WTC11 (cell line): ENCODE results near the gene POLR1C. TPM values are rescaled to one million over a fixed set of nuclear protein-coding genes. Genes with fewer than 3 reads are reported as not detected.

Experiments
- ATAC-seq: fragments of 200-7000 bp; cut with Tn5 transposase; 2 replicates; pipeline ENCODE4 v1.10.0; 2021; ENCODE audit warnings: mild to moderate bottlenecking, moderate library complexity
- CTCF ChIA-PET: fragments of 300-600 bp; sonication (Branson Sonifier 250); formaldehyde crosslinking; loops from one replicate; lab custom pipeline; 2021; ENCODE audit warnings: antibody characterized with exemption; lab: Charles Lee
- POLR2A ChIA-PET: fragments of 350-600 bp; sonication (Branson Sonifier 250); formaldehyde crosslinking; loops from one replicate; lab custom pipeline; 2021; ENCODE audit warnings: antibody characterized with exemption; lab: Charles Lee
- DNase-seq: peaks from one replicate; pipeline ENCODE4 v3.0.0; 2021; ENCODE audit warnings: low spot score
- H3K27ac Mint-ChIP-seq: 2 replicates; pipeline ENCODE4 v1.8.0; 2021; ENCODE audit warnings: mixed read lengths
- H3K27me3 Mint-ChIP-seq: 2 replicates; pipeline ENCODE4 v1.8.0; 2021; ENCODE audit warnings: low read depth, mild to moderate bottlenecking, moderate library complexity, mixed read lengths
- H3K36me3 Mint-ChIP-seq: 2 replicates; pipeline ENCODE4 v1.8.0; 2021; ENCODE audit warnings: mixed read lengths
- H3K4me1 Mint-ChIP-seq: 2 replicates; pipeline ENCODE4 v1.8.0; 2022; ENCODE audit warnings: mixed read lengths
- H3K4me3 Mint-ChIP-seq: 2 replicates; pipeline ENCODE4 v1.8.0; 2021; ENCODE audit warnings: mild to moderate bottlenecking, moderate library complexity, mixed read lengths
- H3K9me3 Mint-ChIP-seq: 2 replicates; pipeline ENCODE4 v1.8.0; 2021; ENCODE audit warnings: mixed read lengths
- FOXP1 ChIP-seq: sonication (generic); formaldehyde crosslinking; IDR thresholded peaks from 2 replicates; pipeline ENCODE4 v1.8.0; 2022; ENCODE audit warnings: missing genetic modification reagents, mild to moderate bottlenecking, moderate library complexity, borderline replicate concordance
- GTF2I ChIP-seq: fragments of 250-450 bp; sonication (Bioruptor Pico); conservative IDR thresholded peaks from 2 replicates; pipeline ENCODE4 v1.4.0; 2021; ENCODE audit warnings: mild to moderate bottlenecking
- JUN ChIP-seq: sonication (generic); formaldehyde crosslinking; IDR thresholded peaks from 2 replicates; pipeline ENCODE4 v1.8.0; 2023; ENCODE audit warnings: mild to moderate bottlenecking, missing genetic modification reagents
- MXD4 ChIP-seq: fragments of 250-450 bp; sonication (Bioruptor Pico); IDR thresholded peaks from 2 replicates; pipeline ENCODE4 v1.8.0; 2021; ENCODE audit warnings: mild to moderate bottlenecking, moderate library complexity, borderline replicate concordance
- MYBL2 ChIP-seq: sonication (generic); formaldehyde crosslinking; IDR thresholded peaks from 2 replicates; pipeline ENCODE4 v1.8.1; 2023; ENCODE audit warnings: mild to moderate bottlenecking, moderate library complexity, missing genetic modification reagents
- NR3C1 ChIP-seq: sonication (generic); formaldehyde crosslinking; conservative IDR thresholded peaks from 2 replicates; pipeline ENCODE4 v1.8.1; 2023; ENCODE audit warnings: low read depth, mild to moderate bottlenecking, missing genetic modification reagents
- RELA ChIP-seq: sonication (generic); formaldehyde crosslinking; IDR thresholded peaks from 2 replicates; pipeline ENCODE4 v1.8.1; 2022; ENCODE audit warnings: missing genetic modification reagents, mild to moderate bottlenecking, borderline replicate concordance
- SMAD3 ChIP-seq: sonication (generic); formaldehyde crosslinking; IDR thresholded peaks from 2 replicates; pipeline ENCODE4 v1.8.0; 2022; ENCODE audit warnings: missing genetic modification reagents, mild to moderate bottlenecking, borderline replicate concordance
- SMAD4 ChIP-seq: sonication (generic); formaldehyde crosslinking; IDR thresholded peaks from 2 replicates; pipeline ENCODE4 v1.8.0; 2022; ENCODE audit warnings: mild to moderate bottlenecking, missing genetic modification reagents
- SP1 ChIP-seq: sonication (generic); formaldehyde crosslinking; conservative IDR thresholded peaks from 2 replicates; pipeline ENCODE4 v1.8.1; 2022; ENCODE audit warnings: missing genetic modification reagents
- ZNF416 ChIP-seq: fragments of 250-450 bp; sonication (Bioruptor Pico); IDR thresholded peaks from 2 replicates; pipeline ENCODE4 v1.9.0; 2021; ENCODE audit warnings: mild to moderate bottlenecking, inconsistent platforms
- ZNF671 ChIP-seq: fragments of 250-450 bp; sonication (Bioruptor Pico); IDR thresholded peaks from 2 replicates; pipeline ENCODE4 v1.8.0; 2021; ENCODE audit warnings: mild to moderate bottlenecking
- total RNA-seq: library from RNA; stranded (reverse); gene quantifications from 3 replicates; pipeline ENCODE4 v1.2.3, GENCODE V29; 2021
- TF ChIP-seq, protein P1 (sequence below): sonication (generic); formaldehyde crosslinking; IDR thresholded peaks from 2 replicates; pipeline ENCODE4 v1.8.1; 2023; ENCODE audit warnings: mild to moderate bottlenecking, missing genetic modification reagents
- TF ChIP-seq, protein P2 (sequence below): fragments of 250-450 bp; sonication (Bioruptor Pico); IDR thresholded peaks from 2 replicates; pipeline ENCODE4 v2.1.2; 2022; ENCODE audit warnings: mild to moderate bottlenecking, moderate library complexity
- TF ChIP-seq, protein P3 (sequence below): fragments of 250-450 bp; sonication (Bioruptor Pico); IDR thresholded peaks from 2 replicates; pipeline ENCODE4 v1.9.0; 2021; ENCODE audit warnings: mild to moderate bottlenecking
- TF ChIP-seq, protein P4 (sequence below): sonication (generic); formaldehyde crosslinking; IDR thresholded peaks from 2 replicates; pipeline ENCODE4 v1.8.1; 2023; ENCODE audit warnings: mild to moderate bottlenecking, missing genetic modification reagents, moderate library complexity
- TF ChIP-seq, protein P5 (sequence below): sonication (generic); formaldehyde crosslinking; IDR thresholded peaks from 2 replicates; pipeline ENCODE4 v1.8.0; 2023; ENCODE audit warnings: missing genetic modification reagents
- TF ChIP-seq, protein P6 (sequence below): sonication (generic); formaldehyde crosslinking; IDR thresholded peaks from 2 replicates; pipeline ENCODE4 v1.8.0; 2022; ENCODE audit warnings: mild to moderate bottlenecking, missing genetic modification reagents
- TF ChIP-seq, protein P7 (sequence below): fragments of 200-600 bp; IDR thresholded peaks from 2 replicates; pipeline ENCODE4 v1.8.0; 2022; ENCODE audit warnings: antibody characterized with exemption

Gene POLR1C
- total RNA-seq, 1 experiment from 2014 or later: 46.6 TPM

DNA sequence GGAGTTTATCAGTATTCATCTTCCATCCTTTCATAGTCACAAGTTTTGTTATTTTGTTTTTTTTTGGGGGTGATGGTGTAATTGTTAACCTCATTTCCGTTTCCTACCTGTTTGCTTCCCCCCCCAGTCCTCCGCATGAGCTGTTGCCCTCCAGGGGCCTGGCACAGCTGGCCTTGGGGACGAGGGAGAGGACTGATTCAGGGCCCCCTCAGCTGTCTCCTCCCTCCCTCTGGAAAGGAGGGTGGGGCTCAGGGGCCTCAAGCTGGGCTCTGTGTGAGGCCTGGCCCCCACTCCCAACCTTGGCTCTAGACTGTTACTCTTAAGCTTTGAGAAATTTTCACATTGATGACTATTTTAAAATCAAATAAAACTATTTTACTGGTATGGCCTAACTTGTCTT, 10.7 kb upstream of the POLR1C start:
- Mint-ChIP-seq H3K9me3 (no peaks in the 10 kb centered on the region), H3K4me1 (peaks cover 11% of the 10 kb centered on the region), H3K36me3 (peaks cover 32% of the 10 kb centered on the region), H3K27ac (no peak overlapping the region), H3K4me3 (no peak overlapping the region), H3K27me3 (peaks cover 28% of the 10 kb centered on the region)
- CTCF ChIA-PET: interaction anchor here (0.8 to 4.6 kb wide), 17 partner anchors 8 to 277 kb away, joined by 3 to 75 read pairs (median 7); partner anchors contain the start of genes DLK2, DNPH1, POLR1C and YIPF3
- no peak for ATAC-seq
- no peak for DNase-seq
- no peak for TF ChIP-seq MYBL2
- TF ChIP-seq, protein P1, sequence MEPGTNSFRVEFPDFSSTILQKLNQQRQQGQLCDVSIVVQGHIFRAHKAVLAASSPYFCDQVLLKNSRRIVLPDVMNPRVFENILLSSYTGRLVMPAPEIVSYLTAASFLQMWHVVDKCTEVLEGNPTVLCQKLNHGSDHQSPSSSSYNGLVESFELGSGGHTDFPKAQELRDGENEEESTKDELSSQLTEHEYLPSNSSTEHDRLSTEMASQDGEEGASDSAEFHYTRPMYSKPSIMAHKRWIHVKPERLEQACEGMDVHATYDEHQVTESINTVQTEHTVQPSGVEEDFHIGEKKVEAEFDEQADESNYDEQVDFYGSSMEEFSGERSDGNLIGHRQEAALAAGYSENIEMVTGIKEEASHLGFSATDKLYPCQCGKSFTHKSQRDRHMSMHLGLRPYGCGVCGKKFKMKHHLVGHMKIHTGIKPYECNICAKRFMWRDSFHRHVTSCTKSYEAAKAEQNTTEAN (CRISPR knock-in tag): no peak
- TF ChIP-seq, protein P2, sequence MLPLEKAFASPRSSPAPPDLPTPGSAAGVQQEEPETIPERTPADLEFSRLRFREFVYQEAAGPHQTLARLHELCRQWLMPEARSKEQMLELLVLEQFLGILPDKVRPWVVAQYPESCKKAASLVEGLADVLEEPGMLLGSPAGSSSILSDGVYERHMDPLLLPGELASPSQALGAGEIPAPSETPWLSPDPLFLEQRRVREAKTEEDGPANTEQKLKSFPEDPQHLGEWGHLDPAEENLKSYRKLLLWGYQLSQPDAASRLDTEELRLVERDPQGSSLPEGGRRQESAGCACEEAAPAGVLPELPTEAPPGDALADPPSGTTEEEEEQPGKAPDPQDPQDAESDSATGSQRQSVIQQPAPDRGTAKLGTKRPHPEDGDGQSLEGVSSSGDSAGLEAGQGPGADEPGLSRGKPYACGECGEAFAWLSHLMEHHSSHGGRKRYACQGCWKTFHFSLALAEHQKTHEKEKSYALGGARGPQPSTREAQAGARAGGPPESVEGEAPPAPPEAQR (CRISPR knock-in tag): no peak
- TF ChIP-seq, protein P3, sequence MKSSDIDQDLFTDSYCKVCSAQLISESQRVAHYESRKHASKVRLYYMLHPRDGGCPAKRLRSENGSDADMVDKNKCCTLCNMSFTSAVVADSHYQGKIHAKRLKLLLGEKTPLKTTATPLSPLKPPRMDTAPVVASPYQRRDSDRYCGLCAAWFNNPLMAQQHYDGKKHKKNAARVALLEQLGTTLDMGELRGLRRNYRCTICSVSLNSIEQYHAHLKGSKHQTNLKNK (CRISPR knock-in tag): no peak
- TF ChIP-seq, protein P4, sequence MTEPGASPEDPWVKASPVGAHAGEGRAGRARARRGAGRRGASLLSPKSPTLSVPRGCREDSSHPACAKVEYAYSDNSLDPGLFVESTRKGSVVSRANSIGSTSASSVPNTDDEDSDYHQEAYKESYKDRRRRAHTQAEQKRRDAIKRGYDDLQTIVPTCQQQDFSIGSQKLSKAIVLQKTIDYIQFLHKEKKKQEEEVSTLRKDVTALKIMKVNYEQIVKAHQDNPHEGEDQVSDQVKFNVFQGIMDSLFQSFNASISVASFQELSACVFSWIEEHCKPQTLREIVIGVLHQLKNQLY (CRISPR knock-in tag): no peak
- TF ChIP-seq, protein P5, sequence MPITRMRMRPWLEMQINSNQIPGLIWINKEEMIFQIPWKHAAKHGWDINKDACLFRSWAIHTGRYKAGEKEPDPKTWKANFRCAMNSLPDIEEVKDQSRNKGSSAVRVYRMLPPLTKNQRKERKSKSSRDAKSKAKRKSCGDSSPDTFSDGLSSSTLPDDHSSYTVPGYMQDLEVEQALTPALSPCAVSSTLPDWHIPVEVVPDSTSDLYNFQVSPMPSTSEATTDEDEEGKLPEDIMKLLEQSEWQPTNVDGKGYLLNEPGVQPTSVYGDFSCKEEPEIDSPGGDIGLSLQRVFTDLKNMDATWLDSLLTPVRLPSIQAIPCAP (CRISPR knock-in tag): no peak
- TF ChIP-seq ZNF671 (CRISPR knock-in tag): no peak
- no peak for TF ChIP-seq FOXP1 (CRISPR knock-in tag)
- TF ChIP-seq SMAD4: no peak
- no peak for TF ChIP-seq MXD4 (CRISPR knock-in tag)
- no peak for TF ChIP-seq SP1
- TF ChIP-seq, protein P6, sequence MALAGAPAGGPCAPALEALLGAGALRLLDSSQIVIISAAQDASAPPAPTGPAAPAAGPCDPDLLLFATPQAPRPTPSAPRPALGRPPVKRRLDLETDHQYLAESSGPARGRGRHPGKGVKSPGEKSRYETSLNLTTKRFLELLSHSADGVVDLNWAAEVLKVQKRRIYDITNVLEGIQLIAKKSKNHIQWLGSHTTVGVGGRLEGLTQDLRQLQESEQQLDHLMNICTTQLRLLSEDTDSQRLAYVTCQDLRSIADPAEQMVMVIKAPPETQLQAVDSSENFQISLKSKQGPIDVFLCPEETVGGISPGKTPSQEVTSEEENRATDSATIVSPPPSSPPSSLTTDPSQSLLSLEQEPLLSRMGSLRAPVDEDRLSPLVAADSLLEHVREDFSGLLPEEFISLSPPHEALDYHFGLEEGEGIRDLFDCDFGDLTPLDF: no peak
- no peak for TF ChIP-seq JUN
- TF ChIP-seq RELA (CRISPR knock-in tag): no peak
- TF ChIP-seq NR3C1: no peak
- POLR2A ChIA-PET: interaction anchor here (1.7 kb wide), 1 partner anchor 10 kb away, joined by 5 read pairs; no protein-coding TSS in a partner anchor

DNA sequence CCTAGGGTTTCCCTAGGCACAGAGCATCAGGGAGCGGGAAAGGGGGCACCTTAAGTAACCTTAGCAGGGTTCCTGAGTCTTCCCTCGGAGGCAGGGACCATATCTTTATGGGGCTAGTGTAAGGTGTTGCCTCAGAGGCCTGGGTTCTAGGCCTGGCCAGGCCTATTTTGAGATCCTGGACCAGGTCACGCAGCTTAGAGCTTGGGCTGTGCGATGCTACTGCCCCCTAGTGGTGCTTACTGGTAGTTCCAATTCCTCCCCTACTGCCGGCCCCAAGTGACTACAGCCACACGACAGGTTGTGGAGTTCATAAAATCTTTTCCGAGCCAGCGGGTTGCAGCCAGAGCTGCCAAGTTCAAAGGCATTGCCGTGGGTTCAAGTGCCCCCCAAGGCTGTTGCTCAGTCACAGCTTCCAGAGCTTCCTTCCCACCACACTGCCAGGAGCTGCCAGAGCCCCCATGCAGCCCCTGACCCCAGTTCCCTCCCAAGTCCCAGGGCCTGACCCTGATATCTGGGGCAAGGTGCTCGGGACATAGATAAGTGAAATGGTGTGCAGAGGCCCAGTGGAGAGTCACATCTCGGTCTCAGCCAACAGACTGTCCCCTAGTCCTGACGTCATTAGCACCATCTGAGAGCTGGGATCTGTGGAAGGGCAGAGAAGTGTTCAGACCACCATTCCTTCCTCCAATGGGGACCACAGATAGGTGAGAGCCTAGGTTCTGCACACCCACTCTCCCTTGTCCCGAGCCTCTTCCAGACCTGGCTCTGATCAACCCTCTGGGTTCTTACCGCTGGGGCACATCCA, 10.0 kb upstream of the POLR1C start:
- H3K27ac Mint-ChIP-seq: no peak overlapping the region
- ATAC-seq (peak; percentile 63), DNase-seq (peak; percentile 81)
- TF ChIP-seq GTF2I (CRISPR knock-in tag) (no peak), SMAD3 (no peak), ZNF416 (CRISPR knock-in tag) (0 out of 2 replicates have a peak, but pooled peaks have one; percentile 28)
- TF ChIP-seq, protein P7, sequence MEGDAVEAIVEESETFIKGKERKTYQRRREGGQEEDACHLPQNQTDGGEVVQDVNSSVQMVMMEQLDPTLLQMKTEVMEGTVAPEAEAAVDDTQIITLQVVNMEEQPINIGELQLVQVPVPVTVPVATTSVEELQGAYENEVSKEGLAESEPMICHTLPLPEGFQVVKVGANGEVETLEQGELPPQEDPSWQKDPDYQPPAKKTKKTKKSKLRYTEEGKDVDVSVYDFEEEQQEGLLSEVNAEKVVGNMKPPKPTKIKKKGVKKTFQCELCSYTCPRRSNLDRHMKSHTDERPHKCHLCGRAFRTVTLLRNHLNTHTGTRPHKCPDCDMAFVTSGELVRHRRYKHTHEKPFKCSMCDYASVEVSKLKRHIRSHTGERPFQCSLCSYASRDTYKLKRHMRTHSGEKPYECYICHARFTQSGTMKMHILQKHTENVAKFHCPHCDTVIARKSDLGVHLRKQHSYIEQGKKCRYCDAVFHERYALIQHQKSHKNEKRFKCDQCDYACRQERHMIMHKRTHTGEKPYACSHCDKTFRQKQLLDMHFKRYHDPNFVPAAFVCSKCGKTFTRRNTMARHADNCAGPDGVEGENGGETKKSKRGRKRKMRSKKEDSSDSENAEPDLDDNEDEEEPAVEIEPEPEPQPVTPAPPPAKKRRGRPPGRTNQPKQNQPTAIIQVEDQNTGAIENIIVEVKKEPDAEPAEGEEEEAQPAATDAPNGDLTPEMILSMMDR: peak; percentile 97
- CTCF ChIA-PET: interaction anchor here (0.8 to 4.6 kb wide), 21 partner anchors 9 to 278 kb away, joined by 3 to 75 read pairs (median 5); partner anchors contain the start of genes ABCC10, DLK2, DNPH1 and POLR1C
- H3K4me3 Mint-ChIP-seq: no peak overlapping the region
- H3K27me3 Mint-ChIP-seq: peaks cover 28% of the 10 kb centered on the region
- no peaks in the 10 kb centered on the region for H3K9me3 Mint-ChIP-seq
- H3K4me1 Mint-ChIP-seq: peaks cover 17% of the 10 kb centered on the region
- peaks cover 29% of the 10 kb centered on the region for H3K36me3 Mint-ChIP-seq
- POLR2A ChIA-PET: interaction anchor here (1.7 kb wide), 1 partner anchor 10 kb away, joined by 5 read pairs; no protein-coding TSS in a partner anchor
